ENCODE data around the gene PRUNE2. TPM values are rescaled to one million over a fixed set of nuclear protein-coding genes. Genes with fewer than 3 reads are reported as not detected.
"Not testable (repeated sequence)": the region's sequence is repeated elsewhere in the genome, so short reads cannot be mapped to it uniquely, and the experiment has no call there.

PRUNE2 gene
- total RNA-seq, 2 experiments from 2014 or later, result 0.27 to 0.40 TPM

DNA sequence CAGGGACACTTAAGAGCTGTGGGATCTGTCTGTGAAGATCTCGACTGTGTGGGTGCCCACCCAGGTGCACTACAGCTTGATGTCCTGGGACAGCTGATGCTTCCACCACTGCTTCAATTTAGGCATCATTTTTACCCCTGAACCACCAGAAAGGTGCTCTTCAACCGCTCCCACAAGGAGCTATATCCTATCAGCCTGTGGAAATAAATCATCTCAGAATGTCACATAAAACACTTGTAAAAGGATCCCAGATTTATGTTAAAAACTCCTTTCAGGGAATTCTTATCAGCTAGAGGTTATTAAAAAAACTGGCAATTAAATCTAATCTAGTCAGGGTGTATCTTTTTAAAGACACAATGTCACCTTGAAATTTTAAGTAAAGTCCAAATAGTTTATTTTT lies 224.4 kb downstream of the PRUNE2 start:
- ChIA-PET CTCF (interaction anchor here (0.7 kb wide), 1 partner anchor 22 kb away, joined by 3 read pairs; no protein-coding TSS in a partner anchor), POLR2A (no interaction called here)

DNA sequence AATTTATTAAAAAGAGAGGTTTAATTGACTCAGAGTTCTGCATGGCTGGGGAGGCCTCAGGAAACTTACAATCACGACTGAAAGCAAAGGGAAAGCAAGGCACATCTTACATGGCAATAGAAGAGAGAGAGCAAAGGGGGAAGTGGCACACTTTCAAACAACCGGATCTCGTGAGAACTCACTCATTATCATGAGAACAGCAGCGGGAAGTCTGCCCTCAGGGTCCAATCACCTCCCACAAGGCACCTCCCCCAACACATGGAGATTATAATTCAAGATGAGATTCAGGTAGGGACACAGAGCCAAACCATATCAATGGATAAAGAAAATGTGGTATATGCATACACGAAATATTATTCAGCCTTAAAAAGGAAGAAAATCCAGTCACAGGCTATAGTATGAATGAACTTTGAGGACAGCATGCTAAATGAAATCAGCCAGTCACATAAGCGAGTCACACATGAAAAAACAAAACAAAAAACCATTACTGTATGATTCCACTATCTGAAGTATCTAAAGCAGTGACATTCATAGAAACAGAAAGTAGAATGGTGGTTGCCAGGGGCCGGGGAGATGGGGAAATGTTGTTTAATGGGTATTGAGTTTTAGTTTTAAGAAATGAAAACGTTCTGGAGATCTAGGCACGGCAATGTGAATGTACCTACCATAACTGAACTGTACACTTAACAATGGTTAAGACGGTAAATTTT lies 225.0 kb downstream of the PRUNE2 start:
- CTCF ChIA-PET, result no interaction called here

DNA sequence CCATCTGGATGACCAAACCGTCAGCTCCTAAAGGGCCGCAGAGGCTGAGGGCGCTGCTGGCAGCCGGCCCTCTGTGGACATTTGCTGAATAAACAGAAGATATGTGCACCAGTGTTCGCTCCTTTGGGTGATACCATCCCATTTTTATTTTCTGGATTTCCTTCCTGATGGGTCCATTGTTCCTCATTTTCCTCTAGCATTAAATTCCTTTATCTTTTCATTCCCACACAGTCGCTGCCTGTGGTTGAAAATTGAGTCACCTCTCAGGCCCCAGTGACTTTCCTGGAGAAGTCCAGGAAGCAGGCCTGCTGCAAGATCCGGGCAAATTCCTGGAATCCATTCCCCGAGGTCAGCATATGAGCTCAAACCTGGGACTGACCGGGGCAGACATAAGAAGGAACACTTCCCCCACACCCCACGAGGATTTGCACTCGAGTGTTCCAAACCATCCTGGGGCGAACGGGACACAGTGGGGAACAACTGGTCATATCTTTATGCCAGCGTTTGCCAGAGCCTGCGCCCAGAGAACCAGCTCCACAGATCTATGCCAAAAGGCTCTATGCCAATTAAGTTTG lies 228.3 kb downstream of the PRUNE2 start:
- CTCF ChIA-PET, result no interaction called here
- POLR2A ChIA-PET, result no interaction called here

More for the DNA sequence above, 225.0 kb downstream of the PRUNE2 start:
- POLR2A ChIA-PET, result no interaction called here

DNA sequence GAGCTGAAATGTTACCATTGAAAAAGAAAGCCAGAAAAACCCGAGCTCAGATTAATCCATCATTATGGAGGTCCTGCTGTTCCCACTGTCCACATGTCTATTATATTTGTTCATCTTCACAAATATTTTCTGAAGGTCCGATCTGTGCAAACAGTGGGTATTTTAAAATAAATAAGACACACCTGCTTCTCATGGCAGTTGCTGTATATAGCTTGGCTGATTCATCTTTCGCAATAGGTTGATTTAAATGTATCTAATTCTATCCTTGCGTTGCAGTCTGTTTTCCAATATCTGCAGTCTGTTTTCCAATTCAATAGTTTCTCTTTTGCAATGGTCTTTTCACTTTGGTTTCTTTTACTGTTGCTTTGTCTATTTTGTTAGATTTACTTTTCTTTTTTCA lies 229.1 kb downstream of the PRUNE2 start:
- POLR2A ChIA-PET, result no interaction called here
- CTCF ChIA-PET, result no interaction called here

- POLR2A ChIA-PET, result no interaction called here
Observed at GRCh38 chr9:76667521-76667957, 238.4 kb downstream of the PRUNE2 start.

DNA sequence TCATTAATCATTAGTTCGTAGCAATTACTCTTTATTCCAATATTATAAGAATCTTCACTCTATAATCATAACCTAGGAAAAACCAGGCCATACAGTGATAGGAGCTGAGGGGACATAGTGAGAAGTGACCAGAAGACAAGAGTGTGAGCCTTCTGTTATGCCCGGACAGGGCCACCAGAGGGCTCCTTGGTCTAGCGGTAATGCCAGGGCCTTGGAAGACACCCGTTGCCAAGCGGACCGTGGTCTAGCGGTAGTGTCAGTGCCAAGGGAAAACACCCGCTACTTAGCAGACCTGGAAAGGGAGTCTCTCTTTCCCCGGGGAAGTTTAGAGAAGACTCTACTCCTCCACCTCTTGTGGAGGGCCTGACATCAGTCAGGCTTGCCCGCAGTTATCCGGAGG lies 239.9 kb downstream of the PRUNE2 start:
- POLR2A ChIA-PET, CTCF ChIA-PET: not testable (repeated sequence)

More at GRCh38 chr9:76667521-76667957, 238.4 kb downstream of the PRUNE2 start:
- CTCF ChIA-PET, result interaction anchor here (0.7 to 1.3 kb wide), 3 partner anchors 15 to 219 kb away, joined by 3 to 4 read pairs (median 3); no protein-coding TSS in a partner anchor

- POLR2A ChIA-PET, result no interaction called here
- CTCF ChIA-PET, result no interaction called here
Observed at GRCh38 chr9:76665458-76665857, 240.5 kb downstream of the PRUNE2 start.

- POLR2A ChIA-PET, result no interaction called here
- CTCF ChIA-PET, result interaction anchor here (0.8 to 1.2 kb wide), 2 partner anchors 39 to 42 kb away, joined by 3 to 4 read pairs; no protein-coding TSS in a partner anchor
Observed at GRCh38 chr9:76664120-76664519, 241.8 kb downstream of the PRUNE2 start.

GRCh38 chr9:76662476-76663281 lies 243.2 kb downstream of the PRUNE2 start:
- ChIA-PET POLR2A (no interaction called here), CTCF (interaction anchor here (0.9 to 1.2 kb wide), 2 partner anchors 40 to 42 kb away, joined by 3 to 4 read pairs; no protein-coding TSS in a partner anchor)

- ChIA-PET CTCF (interaction anchor here (0.6 to 1.7 kb wide), 9 partner anchors 13 to 257 kb away, joined by 3 to 8 read pairs (median 4); partner anchors contain the start of gene GCNT1), POLR2A (no interaction called here)
Observed at GRCh38 chr9:76658510-76659231, 247.2 kb downstream of the PRUNE2 start.

DNA sequence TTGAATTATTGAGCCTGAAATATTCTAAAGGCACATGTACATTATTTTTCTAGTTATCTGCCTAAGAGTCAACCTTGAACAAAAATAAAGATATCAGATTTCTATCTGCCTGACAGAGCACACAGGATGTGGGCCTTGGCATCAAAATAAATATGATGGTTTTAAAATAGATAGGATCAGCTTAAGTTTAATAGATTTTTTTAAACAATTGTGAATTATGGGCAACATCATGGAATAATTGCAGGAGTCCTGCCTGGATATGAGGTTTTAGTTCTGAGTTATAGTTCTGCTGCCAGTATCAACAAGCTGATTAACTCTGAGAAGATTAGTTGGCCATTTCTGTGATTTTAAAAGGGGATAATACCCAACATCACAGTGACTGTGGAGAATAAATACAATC lies 248.6 kb downstream of the PRUNE2 start:
- POLR2A ChIA-PET, result no interaction called here
- CTCF ChIA-PET, result interaction anchor here (1.1 kb wide), 1 partner anchor 208 kb away, joined by 3 read pairs; no protein-coding TSS in a partner anchor

DNA sequence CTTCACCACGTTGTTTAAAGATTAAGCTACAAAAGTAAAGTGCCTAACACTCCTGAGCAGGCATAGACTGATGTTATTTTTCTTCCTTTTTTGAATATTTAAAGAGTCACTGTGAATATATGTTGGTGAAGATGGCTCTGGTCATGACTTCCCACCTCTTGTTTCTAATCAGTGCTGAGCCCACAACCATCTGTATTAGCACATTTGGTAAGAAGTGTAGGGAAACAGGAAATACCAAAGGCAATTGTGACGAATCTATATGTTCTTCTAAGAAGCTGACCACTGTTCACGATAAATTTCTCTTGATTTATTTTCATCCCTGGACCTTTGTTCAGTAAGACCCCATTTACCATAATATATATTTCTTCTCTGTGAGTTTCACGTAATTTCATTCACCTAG lies 249.9 kb downstream of the PRUNE2 start:
- ChIA-PET CTCF (interaction anchor here (0.6 kb wide), 1 partner anchor 224 kb away, joined by 3 read pairs; no protein-coding TSS in a partner anchor), POLR2A (no interaction called here)

GRCh38 chr9:76655121-76655541 lies 250.8 kb downstream of the PRUNE2 start:
- CTCF ChIA-PET, result no interaction called here
- POLR2A ChIA-PET, result no interaction called here

- ChIA-PET POLR2A (no interaction called here), CTCF (no interaction called here)
Observed at GRCh38 chr9:76654575-76654974, 251.3 kb downstream of the PRUNE2 start.

DNA sequence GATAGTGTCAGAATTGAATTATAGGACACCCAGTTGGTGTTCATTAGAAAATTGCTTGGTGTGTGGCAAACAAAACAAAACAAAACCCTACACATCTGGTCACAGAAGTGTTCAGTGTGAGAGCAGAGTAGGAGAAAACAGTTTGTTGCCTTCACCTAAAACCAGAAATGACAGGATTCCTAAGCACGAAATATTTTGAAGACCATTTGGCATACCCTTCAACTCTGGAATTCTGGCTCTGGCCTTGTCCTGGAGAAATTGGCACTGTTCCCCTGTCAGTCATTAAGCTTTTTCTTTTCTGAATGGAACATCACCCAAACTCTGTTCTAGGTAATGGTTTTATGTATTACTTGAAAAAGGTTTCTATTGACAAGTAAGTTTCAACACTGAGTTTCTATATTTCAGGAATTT lies 251.9 kb downstream of the PRUNE2 start:
- CTCF ChIA-PET, result no interaction called here
- POLR2A ChIA-PET, result no interaction called here

GRCh38 chr9:76652894-76653293 lies 253.0 kb downstream of the PRUNE2 start:
- ChIA-PET CTCF (interaction anchor here (1.0 kb wide), 1 partner anchor 14 kb away, joined by 3 read pairs; no protein-coding TSS in a partner anchor), POLR2A (no interaction called here)

- POLR2A ChIA-PET, result no interaction called here
Observed at GRCh38 chr9:76651119-76651705, 254.7 kb downstream of the PRUNE2 start.

GRCh38 chr9:76650692-76651091 lies 255.2 kb downstream of the PRUNE2 start:
- CTCF ChIA-PET, result no interaction called here
- POLR2A ChIA-PET, result no interaction called here

More at GRCh38 chr9:76651119-76651705, 254.7 kb downstream of the PRUNE2 start:
- CTCF ChIA-PET, result interaction anchor here (0.7 kb wide), 1 partner anchor 77 kb away, joined by 3 read pairs; no protein-coding TSS in a partner anchor

- POLR2A ChIA-PET, result no interaction called here
- CTCF ChIA-PET, result no interaction called here
Observed at GRCh38 chr9:76649894-76650293, 256.0 kb downstream of the PRUNE2 start.
